T-helper 2 cell (primary cell): ENCODE results near the gene DMXL1.
"Not testable (repeated sequence)": the region's sequence is repeated elsewhere in the genome, so short reads cannot be mapped to it uniquely, and the experiment has no call there.

ENCODE experiments used
- DNase-seq, 5 experiments: peaks; one replicate each; pipeline versions ENCODE4 v3.0.0 to v3.0.0-alpha.2; 2012 to 2022

The DMXL1 gene

GRCh38 chr5:119063579-119064379, 7.1 kb upstream of the DMXL1 start:
- DNase-seq, result peak in 1 of 5 experiments; percentile 68

GRCh38 chr5:119067450-119067849, 3.4 kb upstream of the DMXL1 start:
- DNase-seq, result no peak

- DNase-seq, result peak in 1 of 5 experiments; percentile 55
Observed at GRCh38 chr5:119070578-119070827, 384 bp upstream of the DMXL1 start.

GRCh38 chr5:119071561-119071995, 691 bp downstream of the DMXL1 start:
- no peak for DNase-seq

- DNase-seq, result no peak
Observed at GRCh38 chr5:119072496-119072895, 1.6 kb downstream of the DMXL1 start.

DNA sequence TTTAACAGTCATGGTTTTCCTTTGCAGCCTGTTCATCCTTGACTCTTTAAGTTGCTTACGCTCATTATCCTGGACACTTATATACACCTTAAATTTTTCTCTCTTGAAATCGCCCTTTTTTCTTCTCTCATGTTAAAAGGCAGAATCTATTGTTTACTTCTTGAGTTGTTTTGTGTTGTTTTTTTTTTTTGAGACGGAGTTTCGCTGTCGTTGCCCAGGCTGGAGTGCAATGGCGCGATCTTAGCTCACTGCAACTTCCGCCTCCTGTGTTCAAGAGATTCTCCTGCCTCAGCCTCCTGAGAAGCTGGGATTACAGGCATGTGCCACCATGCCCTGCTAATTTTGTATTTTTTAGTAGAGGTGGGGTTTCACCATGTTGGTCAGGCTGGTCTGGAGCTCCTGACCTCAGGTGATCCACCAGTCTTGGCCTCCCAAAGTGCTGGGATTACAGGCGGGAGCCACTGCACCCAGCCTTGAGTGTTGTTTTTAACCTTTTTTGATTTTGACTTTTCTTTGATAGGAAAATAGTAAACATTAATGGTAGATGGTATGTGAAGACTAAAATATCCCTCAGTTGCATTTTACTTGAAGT, 3.0 kb downstream of the DMXL1 start:
- not testable (repeated sequence) for DNase-seq

DNA sequence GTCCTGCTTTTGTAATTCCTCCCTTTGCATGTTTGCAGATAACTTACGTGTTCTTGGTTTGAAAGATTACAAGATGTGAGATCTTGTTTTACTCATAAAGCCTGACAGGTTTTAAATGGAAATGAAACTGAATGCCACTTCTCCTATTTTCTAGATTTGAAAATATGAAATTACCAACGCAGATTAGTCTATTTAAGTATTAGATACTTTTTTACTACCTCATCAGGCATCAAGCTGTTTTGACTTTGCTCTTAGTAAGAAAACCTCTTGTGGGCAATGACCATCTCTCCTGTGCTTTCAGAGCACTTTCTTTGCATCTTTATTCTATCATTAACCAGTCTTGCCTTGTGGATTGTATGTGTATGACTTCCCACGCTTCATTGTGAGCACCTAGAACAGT, 3.5 kb downstream of the DMXL1 start:
- peak in 1 of 5 experiments; percentile 46 for DNase-seq

GRCh38 chr5:119075269-119075668, 4.4 kb downstream of the DMXL1 start:
- peak in 1 of 5 experiments; percentile 37 for DNase-seq

- DNase-seq, result no peak
Observed at GRCh38 chr5:119076080-119076479, 5.2 kb downstream of the DMXL1 start.

DNA sequence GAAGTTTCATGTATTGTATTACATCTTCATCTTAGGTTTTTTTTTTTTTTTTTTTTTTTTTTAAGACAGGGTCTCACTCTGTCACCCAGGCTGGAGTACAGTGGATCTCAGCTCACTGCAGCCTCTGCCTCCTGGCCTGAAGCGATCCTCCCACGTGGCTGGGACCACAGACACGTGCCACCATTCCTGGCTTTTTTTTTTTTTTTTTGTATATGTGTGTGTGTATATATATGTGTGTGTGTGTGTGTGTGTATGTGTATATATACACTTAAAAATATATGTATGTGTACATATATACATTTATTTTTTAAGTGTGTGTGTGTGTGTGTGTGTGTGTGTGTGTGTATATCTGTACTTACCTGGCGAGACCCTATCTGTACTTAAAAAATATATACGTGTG, 6.6 kb downstream of the DMXL1 start:
- no peak for DNase-seq

GRCh38 chr5:119078071-119078846, 7.4 kb downstream of the DMXL1 start:
- DNase-seq, result no peak

GRCh38 chr5:119078861-119079260, 8.0 kb downstream of the DMXL1 start:
- no peak for DNase-seq

DNA sequence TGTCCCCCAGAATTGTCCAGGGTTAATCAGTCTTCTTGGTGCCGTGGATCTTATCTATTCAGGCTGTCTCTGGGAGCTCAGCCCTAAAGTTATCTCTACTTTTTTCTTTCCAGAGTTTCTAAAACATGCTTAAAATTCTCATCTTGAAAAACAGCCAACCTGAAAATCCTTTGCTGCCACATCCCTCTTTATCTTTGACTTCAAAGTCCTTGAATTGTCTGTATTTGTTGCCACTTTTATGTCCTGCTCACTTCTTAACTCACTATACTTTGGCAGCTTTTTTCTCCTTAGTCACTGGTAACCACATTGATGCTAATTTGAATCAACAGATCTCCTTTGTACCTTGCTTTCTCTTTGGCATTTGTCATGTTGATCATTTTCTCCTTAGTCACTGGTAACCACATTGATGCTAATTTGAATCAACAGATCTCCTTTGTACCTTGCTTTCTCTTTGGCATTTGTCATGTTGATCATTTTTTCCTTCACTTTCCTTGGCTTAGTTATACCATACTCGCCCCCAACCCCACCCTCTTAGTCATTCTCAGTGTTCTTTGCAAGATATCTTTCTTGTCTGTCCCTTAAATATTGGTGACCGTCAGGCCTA, 8.5 kb downstream of the DMXL1 start:
- DNase-seq, result peak in 1 of 5 experiments; percentile 84

DNA sequence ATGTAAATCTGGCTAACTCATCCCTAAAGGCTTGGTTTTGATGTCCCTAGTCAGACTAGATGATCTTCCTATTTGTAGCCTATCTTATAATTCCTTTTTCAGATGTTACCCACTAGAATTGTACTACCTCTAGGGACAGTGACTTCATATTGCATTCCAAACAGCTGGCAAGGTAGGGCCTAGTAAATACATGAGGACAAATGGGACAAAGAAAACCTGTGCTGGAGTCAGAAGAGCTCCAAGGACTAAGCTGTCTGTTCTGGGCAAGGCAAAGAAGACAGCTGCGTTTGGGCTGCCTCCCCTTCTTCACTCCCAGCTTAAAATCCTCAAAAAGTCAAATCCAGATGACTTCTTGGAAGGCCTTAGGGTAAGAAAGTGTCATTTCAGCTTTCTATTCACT, 10.0 kb downstream of the DMXL1 start:
- DNase-seq, result no peak

- no peak for DNase-seq
Observed at GRCh38 chr5:119082691-119083090, 11.8 kb downstream of the DMXL1 start.

DNA sequence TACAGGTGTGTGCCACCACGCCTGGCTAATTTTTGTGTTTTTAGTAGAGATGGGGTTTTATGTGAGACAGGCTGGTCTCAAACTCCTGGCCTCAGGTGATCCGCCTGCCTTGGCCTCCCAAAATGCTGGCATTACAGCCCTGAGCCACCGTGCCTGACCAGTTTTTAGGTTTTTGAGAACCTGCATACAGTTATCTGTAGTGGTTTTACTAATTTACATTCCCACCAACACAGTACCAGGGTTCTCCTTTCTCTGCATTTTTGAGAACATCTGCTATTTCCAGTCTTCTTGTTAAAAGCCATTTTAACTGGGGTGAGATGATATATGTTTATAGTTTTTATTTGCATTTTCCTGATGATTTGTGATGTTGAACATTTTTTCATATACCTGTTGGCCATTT, 12.8 kb downstream of the DMXL1 start:
- DNase-seq, result no peak

DNA sequence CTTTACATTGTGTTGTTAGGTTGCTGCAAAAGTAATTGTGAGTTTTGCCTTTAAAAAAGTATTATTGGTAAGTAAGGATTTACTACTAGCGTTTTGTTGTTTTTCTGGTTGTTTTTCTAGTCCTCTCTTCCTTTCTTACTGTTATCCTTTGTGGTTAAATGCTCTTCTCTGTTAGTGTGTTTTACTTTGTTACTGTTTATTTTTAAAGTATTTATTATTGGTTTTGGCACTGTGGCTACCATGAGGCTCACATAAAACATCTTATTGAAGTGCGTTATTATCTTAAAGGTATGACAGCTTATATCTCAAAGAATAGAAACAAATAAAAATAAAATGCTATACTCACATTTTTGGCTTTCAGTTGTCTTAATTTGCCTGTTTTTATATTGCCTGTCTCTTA, 17.6 kb downstream of the DMXL1 start:
- DNase-seq, result no peak

- no peak for DNase-seq
Observed at GRCh38 chr5:119095611-119096010, 24.7 kb downstream of the DMXL1 start.

DNA sequence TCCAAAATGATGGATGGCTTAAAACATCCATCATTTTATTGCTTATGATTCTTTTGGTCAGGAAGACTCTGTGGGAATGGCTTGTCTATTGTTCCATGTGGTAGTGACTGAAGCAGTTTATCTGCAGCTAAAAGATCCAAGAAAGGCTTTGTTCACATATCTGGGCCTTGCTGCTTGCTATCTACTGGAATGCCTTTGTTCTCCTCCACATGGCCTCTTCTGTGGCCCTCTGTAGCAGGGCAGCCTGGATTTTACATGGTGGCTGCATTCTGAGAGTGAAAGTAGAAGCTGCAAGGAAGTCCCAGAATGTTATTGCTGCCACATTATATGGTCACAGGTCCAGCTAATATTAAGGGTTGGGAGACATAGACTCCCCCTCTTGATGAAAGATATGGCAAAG, 35.1 kb downstream of the DMXL1 start:
- no peak for DNase-seq

DNA sequence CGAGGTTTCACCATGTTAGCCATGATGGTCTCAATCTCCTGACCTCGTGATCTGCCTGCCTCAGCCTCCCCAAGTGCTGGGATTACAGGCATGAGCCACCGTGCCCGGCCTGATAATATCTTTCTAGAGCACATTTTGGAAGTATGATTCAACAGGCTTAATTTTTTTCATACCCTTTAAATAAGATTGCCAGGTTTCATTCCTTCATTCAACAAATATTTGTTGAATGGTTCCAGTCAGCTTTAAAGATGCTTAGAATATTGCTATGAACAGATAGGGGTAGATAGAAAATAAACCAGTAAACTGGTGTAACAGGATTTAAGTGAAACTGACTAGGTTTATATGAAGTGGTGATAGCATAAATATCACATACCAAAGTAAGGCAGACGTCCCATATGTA, 41.3 kb downstream of the DMXL1 start:
- DNase-seq, result no peak

DNA sequence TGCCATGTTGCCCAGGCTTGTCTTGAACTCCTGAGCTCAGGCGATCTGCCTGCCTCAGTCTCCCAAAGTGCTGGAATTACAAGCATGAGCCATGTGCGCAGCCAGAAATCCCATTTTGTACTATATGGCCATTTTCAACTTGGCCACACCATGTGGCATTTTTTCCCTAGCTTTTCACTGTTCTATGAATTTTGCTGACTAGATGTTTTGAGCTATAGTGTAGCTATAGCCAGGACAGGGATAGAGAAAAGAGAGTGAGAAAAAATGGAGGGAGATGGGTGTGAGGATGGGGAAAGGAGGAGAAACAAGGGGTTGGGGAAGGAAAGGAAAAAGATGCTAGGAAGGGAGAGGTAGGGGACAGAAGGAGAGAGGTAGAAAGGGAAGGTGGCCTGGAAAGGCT, 46.4 kb downstream of the DMXL1 start:
- no peak for DNase-seq

DNA sequence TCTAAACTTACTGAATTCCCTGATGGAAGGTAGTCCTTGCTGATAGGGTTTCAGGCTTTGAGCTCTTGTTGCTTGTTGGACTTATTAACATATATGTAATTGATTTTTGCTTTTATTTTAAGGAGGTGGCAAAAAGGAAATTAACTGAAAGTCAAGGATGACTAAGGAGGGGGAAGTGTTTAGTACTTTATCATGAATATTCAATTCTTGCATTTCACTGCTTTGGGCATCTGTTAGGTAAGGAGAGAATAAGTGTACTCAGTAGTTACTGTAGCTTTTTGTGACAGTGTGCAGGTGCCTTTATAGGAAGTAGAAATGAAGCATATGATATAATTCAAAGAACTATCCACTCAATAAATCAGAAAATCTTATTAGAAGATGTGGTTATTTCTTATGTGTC, 47.1 kb downstream of the DMXL1 start:
- DNase-seq, result no peak

DNA sequence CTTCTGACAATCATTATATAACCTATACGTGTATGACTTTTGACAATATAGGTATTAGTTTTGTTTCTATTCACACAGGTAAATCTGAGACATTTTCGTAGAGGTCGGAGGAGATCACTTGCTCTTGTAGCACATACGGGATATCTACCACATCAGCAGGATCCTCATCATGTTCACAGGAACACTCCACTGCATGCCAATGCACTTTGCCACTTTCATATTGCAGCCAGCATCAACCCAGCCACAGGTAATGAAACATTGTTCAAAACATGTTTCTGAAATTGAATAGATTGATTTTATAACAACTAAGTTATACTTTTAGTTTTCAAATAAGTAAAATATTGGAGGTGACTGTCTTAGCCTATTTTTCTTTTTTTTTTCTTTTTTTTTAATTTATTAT, 50.0 kb downstream of the DMXL1 start:
- no peak for DNase-seq

- not testable (repeated sequence) for DNase-seq
Observed at GRCh38 chr5:119122474-119122873, 51.6 kb downstream of the DMXL1 start.
